H9 (cell line): Measurements from ENCODE around the gene XRRA1. TPM values are rescaled to one million over a fixed set of nuclear protein-coding genes. Genes with fewer than 3 reads are reported as not detected.

Experiments used
- DNase-seq: peaks from one replicate; pipeline ENCODE4 v3.0.0-alpha.2; 2017
- H2AFZ ChIP-seq: one replicate; pipeline ENCODE4 v1.6.1; 2013; ENCODE audit warnings: mild to moderate bottlenecking, low read length, control low read depth, moderate library complexity
- H2AK5ac ChIP-seq: 2 replicates; pipeline ENCODE4 v1.6.1; 2013; ENCODE audit warnings: low read length, control low read depth, mixed read lengths; ENCODE audit not compliant: insufficient read length
- H2BK120ac ChIP-seq: one replicate; pipeline ENCODE4 v1.6.1; 2013; ENCODE audit warnings: low read depth, mild to moderate bottlenecking, low read length, control low read depth, inconsistent platforms; ENCODE audit not compliant: poor library complexity, severe bottlenecking
- H2BK12ac ChIP-seq: 2 replicates; pipeline ENCODE4 v1.6.1; 2013; ENCODE audit warnings: low read length, control low read depth, mixed read lengths, low read depth; ENCODE audit not compliant: insufficient read length
- H2BK15ac ChIP-seq: 2 replicates; pipeline ENCODE4 v1.6.1; 2013; ENCODE audit warnings: low read depth, low read length, control low read depth
- H2BK20ac ChIP-seq: one replicate; pipeline ENCODE4 v1.6.1; 2013; ENCODE audit warnings: low read depth, mild to moderate bottlenecking, low read length, control low read depth, inconsistent platforms; ENCODE audit not compliant: poor library complexity, severe bottlenecking
- H2BK5ac ChIP-seq: 2 replicates; pipeline ENCODE4 v1.6.1; 2013; ENCODE audit warnings: low read length, control low read depth, mixed read lengths; ENCODE audit not compliant: insufficient read length
- H3K14ac ChIP-seq: 2 replicates; pipeline ENCODE4 v1.6.1; 2013; ENCODE audit warnings: low read length, control low read depth; ENCODE audit not compliant: insufficient read depth
- H3K18ac ChIP-seq: 2 replicates; pipeline ENCODE4 v1.6.1; 2013; ENCODE audit warnings: low read depth, mild to moderate bottlenecking, mixed read lengths, low read length, control low read depth; ENCODE audit not compliant: insufficient read length
- H3K23ac ChIP-seq: 2 replicates; pipeline ENCODE4 v1.6.1; 2013; ENCODE audit warnings: low read length, control low read depth, mixed read lengths, low read depth; ENCODE audit not compliant: insufficient read length
- H3K23me2 ChIP-seq: 2 replicates; pipeline ENCODE4 v1.6.1; 2013; ENCODE audit warnings: low read depth, mild to moderate bottlenecking, mixed read lengths, low read length, control low read depth; ENCODE audit not compliant: insufficient read length, poor library complexity, severe bottlenecking
- H3K27ac ChIP-seq: 2 replicates; pipeline ENCODE4 v1.5.1; 2013; ENCODE audit warnings: low read length, control low read depth, mixed read lengths, low read depth; ENCODE audit not compliant: insufficient read length
- H3K27me3 ChIP-seq: 2 replicates; pipeline ENCODE4 v1.6.1; 2013; ENCODE audit warnings: low read length, control low read depth, inconsistent platforms; ENCODE audit not compliant: insufficient read depth
- H3K4ac ChIP-seq: 2 replicates; pipeline ENCODE4 v1.6.1; 2013; ENCODE audit warnings: low read depth, mild to moderate bottlenecking, control low read depth, inconsistent platforms, low read length, moderate library complexity
- H3K4me1 ChIP-seq: 2 replicates; pipeline ENCODE4 v1.6.1; 2013; ENCODE audit warnings: low read length, control low read depth, inconsistent platforms; ENCODE audit not compliant: insufficient read depth
- H3K4me2 ChIP-seq: 2 replicates; pipeline ENCODE4 v1.6.1; 2013; ENCODE audit warnings: low read length, control low read depth, mixed read lengths; ENCODE audit not compliant: insufficient read length, insufficient read depth
- H3K56ac ChIP-seq: 2 replicates; pipeline ENCODE4 v1.6.1; 2013; ENCODE audit warnings: low read depth, mild to moderate bottlenecking, mixed read lengths, low read length, control low read depth; ENCODE audit not compliant: insufficient read length
- H3K79me1 ChIP-seq: 2 replicates; pipeline ENCODE4 v1.6.1; 2013; ENCODE audit warnings: low read depth, mild to moderate bottlenecking, moderate library complexity, low read length, control low read depth, inconsistent platforms; ENCODE audit not compliant: insufficient read depth, poor library complexity, severe bottlenecking
- H3K79me2 ChIP-seq: 2 replicates; pipeline ENCODE4 v1.6.1; 2013; ENCODE audit warnings: low read length, control low read depth, inconsistent platforms; ENCODE audit not compliant: insufficient read depth
- H3K9ac ChIP-seq: 2 replicates; pipeline ENCODE4 v1.6.1; 2013; ENCODE audit warnings: low read length, control low read depth, mixed read lengths; ENCODE audit not compliant: insufficient read length; ENCODE audit errors: extremely low read depth
- H3K9me3 ChIP-seq: one replicate; pipeline ENCODE4 v1.6.1; 2013; ENCODE audit warnings: low read depth, low read length, inconsistent platforms; ENCODE audit not compliant: control insufficient read depth
- H3T11ph ChIP-seq: one replicate; pipeline ENCODE4 v1.6.1; 2013; ENCODE audit warnings: mild to moderate bottlenecking, low read length, control low read depth, inconsistent platforms
- H4K20me1 ChIP-seq: one replicate; pipeline ENCODE4 v1.6.1; 2013; ENCODE audit not compliant: control insufficient read depth, insufficient read length, insufficient read depth
- H4K5ac ChIP-seq: 2 replicates; pipeline ENCODE4 v1.6.1; 2013; ENCODE audit warnings: low read depth, mild to moderate bottlenecking, mixed read lengths, low read length, control low read depth; ENCODE audit not compliant: insufficient read length
- H4K8ac ChIP-seq: replicated peaks from 2 replicates; pipeline ENCODE4 v1.6.1; 2013; ENCODE audit warnings: low read length, control low read depth, mixed read lengths, low read depth; ENCODE audit not compliant: insufficient read length
- H4K91ac ChIP-seq: 2 replicates; pipeline ENCODE4 v1.6.1; 2013; ENCODE audit warnings: low read depth, mild to moderate bottlenecking, moderate library complexity, mixed read lengths, low read length, control low read depth; ENCODE audit not compliant: insufficient read length
- H3K27ac Mint-ChIP-seq, 3 experiments: 2 replicates in 2 of 3; 3 replicates in 1 of 3; pipeline ENCODE4 v1.8.0; 2020 to 2021; ENCODE audit warnings: mixed read lengths in 3 of 3, mild to moderate bottlenecking in 1 of 3, moderate library complexity in 1 of 3
- H3K27me3 Mint-ChIP-seq: 2 replicates; pipeline ENCODE4 v1.8.0; 2021; ENCODE audit warnings: low read depth, mild to moderate bottlenecking, moderate library complexity, mixed read lengths
- H3K36me3 Mint-ChIP-seq, 3 experiments: 2 replicates in 2 of 3; 3 replicates in 1 of 3; pipeline ENCODE4 v1.8.0; 2020 to 2021; ENCODE audit warnings: low read depth in 3 of 3, mixed read lengths in 3 of 3; ENCODE audit not compliant: insufficient read depth in 1 of 3
- H3K4me1 Mint-ChIP-seq, 2 experiments: 2 replicates each; pipeline ENCODE4 v1.8.0; 2020; ENCODE audit warnings: mixed read lengths in 2 of 2
- H3K4me3 Mint-ChIP-seq, 2 experiments: 2 replicates in 1 of 2; 3 replicates in 1 of 2; pipeline ENCODE4 v1.8.0; 2020 to 2021; ENCODE audit warnings: mild to moderate bottlenecking in 2 of 2, mixed read lengths in 2 of 2, moderate library complexity in 1 of 2
- H3K9me3 Mint-ChIP-seq, 2 experiments: 2 replicates in 1 of 2; 3 replicates in 1 of 2; pipeline ENCODE4 v1.8.0; 2020; ENCODE audit warnings: mild to moderate bottlenecking in 2 of 2, mixed read lengths in 2 of 2, moderate library complexity in 1 of 2
- WGBS: extraction: QIAGEN DNeasy Blood & Tissue Kit; methylation state at CpG from one replicate; pipeline ENCODE4 v1.1.7; 2013; ENCODE audit warnings: missing lambda C conversion rate, low lambda C conversion rate, mixed read lengths; ENCODE audit not compliant: insufficient read length; ENCODE audit errors: extremely low coverage; 5-methylcytosine and 5-hydroxymethylcytosine counted together
- total RNA-seq: library from RNA; stranded (reverse); gene quantifications from 2 replicates; pipeline ENCODE4 v1.2.1, GENCODE V29; 2021
- TF ChIP-seq, protein P1 (sequence below): fragments of 200-600 bp; sonication (generic); conservative IDR thresholded peaks from 3 replicates; pipeline ENCODE4 v1.8.0; 2021; ENCODE audit warnings: antibody characterized with exemption, mild to moderate bottlenecking

Gene XRRA1
- total RNA-seq, 1 experiment from 2014 or later, result 4.5 TPM

DNA sequence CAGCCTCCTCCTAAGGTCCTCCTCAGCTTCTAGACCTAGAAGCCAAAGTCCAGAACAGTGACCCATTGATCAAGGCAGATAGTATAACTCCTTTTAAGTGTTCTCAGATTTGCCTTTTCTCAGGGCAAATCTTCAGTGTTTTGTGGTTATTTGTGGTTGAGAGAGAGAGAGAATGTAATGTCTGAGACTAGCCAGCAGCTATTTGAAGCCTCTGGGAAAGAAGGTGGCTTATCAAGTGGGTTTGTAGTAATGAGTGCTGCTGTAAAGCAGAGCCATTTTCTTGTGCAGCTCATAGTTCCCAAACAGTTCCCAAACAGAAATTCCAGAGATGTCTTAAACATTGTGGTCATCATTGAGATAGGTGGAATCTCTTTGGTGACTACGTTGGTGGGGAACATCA, 110.7 kb downstream of the XRRA1 start:
- H3K79me1 ChIP-seq, result no peaks in the 10 kb centered on the region
- TF ChIP-seq, protein P1, sequence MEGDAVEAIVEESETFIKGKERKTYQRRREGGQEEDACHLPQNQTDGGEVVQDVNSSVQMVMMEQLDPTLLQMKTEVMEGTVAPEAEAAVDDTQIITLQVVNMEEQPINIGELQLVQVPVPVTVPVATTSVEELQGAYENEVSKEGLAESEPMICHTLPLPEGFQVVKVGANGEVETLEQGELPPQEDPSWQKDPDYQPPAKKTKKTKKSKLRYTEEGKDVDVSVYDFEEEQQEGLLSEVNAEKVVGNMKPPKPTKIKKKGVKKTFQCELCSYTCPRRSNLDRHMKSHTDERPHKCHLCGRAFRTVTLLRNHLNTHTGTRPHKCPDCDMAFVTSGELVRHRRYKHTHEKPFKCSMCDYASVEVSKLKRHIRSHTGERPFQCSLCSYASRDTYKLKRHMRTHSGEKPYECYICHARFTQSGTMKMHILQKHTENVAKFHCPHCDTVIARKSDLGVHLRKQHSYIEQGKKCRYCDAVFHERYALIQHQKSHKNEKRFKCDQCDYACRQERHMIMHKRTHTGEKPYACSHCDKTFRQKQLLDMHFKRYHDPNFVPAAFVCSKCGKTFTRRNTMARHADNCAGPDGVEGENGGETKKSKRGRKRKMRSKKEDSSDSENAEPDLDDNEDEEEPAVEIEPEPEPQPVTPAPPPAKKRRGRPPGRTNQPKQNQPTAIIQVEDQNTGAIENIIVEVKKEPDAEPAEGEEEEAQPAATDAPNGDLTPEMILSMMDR, result no peak
- Mint-ChIP-seq H3K27me3 (no peaks in the 10 kb centered on the region), H3K4me1 (peaks cover 6 to 11% of the 10 kb centered on the region in 2 experiments; a peak in 3 of 4 replicates), H3K27ac (no peak overlapping the region; a peak in 1 of 7 replicates), H3K9me3 (no peaks in the 10 kb centered on the region), H3K4me3 (no peak overlapping the region), H3K36me3 (peaks cover 15 to 24% (median 22%) of the 10 kb centered on the region in 3 experiments; a peak in 6 of 7 replicates)
- H3K18ac ChIP-seq, result no peak overlapping the region
- H4K20me1 ChIP-seq, result no peaks in the 10 kb centered on the region
- no peak overlapping the region for H3K4me2 ChIP-seq
- H2AFZ ChIP-seq, result no peak overlapping the region
- H3K56ac ChIP-seq, result no peak overlapping the region
- no peak overlapping the region for H4K91ac ChIP-seq
- H2BK15ac ChIP-seq, result no peak overlapping the region
- no peak for DNase-seq
- WGBS, result no CpG with 5 or more reads among the region's 1 CpG
- no peak overlapping the region for H3K4ac ChIP-seq
- no peak overlapping the region for H2BK20ac ChIP-seq
- H2AK5ac ChIP-seq, result no peak overlapping the region
- H2BK12ac ChIP-seq, result no peak overlapping the region
- H3K14ac ChIP-seq, result no peak overlapping the region
- H3K9me3 ChIP-seq, result no peaks in the 10 kb centered on the region
- H3K4me1 ChIP-seq, result no peaks in the 10 kb centered on the region
- no peaks in the 10 kb centered on the region for H3K23me2 ChIP-seq
- H3K9ac ChIP-seq, result no peak overlapping the region
- H2BK120ac ChIP-seq, result no peak overlapping the region
- H3K23ac ChIP-seq, result no peak overlapping the region
- no peak overlapping the region for H3T11ph ChIP-seq
- H3K27ac ChIP-seq, result no peak overlapping the region
- no peak overlapping the region for H4K8ac ChIP-seq
- H4K5ac ChIP-seq, result no peak overlapping the region
- H3K79me2 ChIP-seq, result no peaks in the 10 kb centered on the region
- no peak overlapping the region for H2BK5ac ChIP-seq
- H3K27me3 ChIP-seq, result no peaks in the 10 kb centered on the region
